ENCODE results near the gene CD2AP. TPM values are rescaled to one million over a fixed set of nuclear protein-coding genes. Genes with fewer than 3 reads are reported as not detected.
"Not testable (repeated sequence)": the region's sequence is repeated elsewhere in the genome, so short reads cannot be mapped to it uniquely, and the experiment has no call there.

CD2AP gene
- total RNA-seq, 1 donor from 2014 or later: 68.8 TPM

- H3K27me3 Mint-ChIP-seq (ENCODE audit: low read depth, unreplicated experiment): no peaks in the 10 kb centered on the region
- Histone ChIP-seq H3K27ac (ENCODE audit: low read depth, low read length) (no peak overlapping the region), H3K27me3 (ENCODE audit: insufficient read depth, low read length) (no peaks in the 10 kb centered on the region), H3K4me3 (ENCODE audit: insufficient read depth, low read depth, low read length) (no peak overlapping the region), H3K36me3 (ENCODE audit: insufficient read depth, low read length) (peaks cover 17% of the 10 kb centered on the region), H3K79me2 (ENCODE audit: insufficient read depth, low read length) (peaks cover 24% of the 10 kb centered on the region), H3K4me2 (ENCODE audit: low read length) (no peak overlapping the region), H2AFZ (ENCODE audit: low read depth, low read length) (no peak overlapping the region), H3K9ac (ENCODE audit: low read length) (no peak overlapping the region), H3K9me3 (ENCODE audit: insufficient read depth, low read depth, low read length) (no peaks in the 10 kb centered on the region), H3K4me1 (ENCODE audit: insufficient read depth, low read length) (no peaks in the 10 kb centered on the region), H4K20me1 (ENCODE audit: insufficient read depth, low read length) (peaks cover 19% of the 10 kb centered on the region)
- H3K36me3 Mint-ChIP-seq (ENCODE audit: low read depth, unreplicated experiment): peaks cover 37% of the 10 kb centered on the region
- no peak overlapping the region for H3K4me3 Mint-ChIP-seq (ENCODE audit: unreplicated experiment)
- H3K9me3 Mint-ChIP-seq (ENCODE audit: unreplicated experiment): no peaks in the 10 kb centered on the region
- no peak for FAIRE-seq
- no peak overlapping the region for H3K27ac Mint-ChIP-seq (ENCODE audit: unreplicated experiment)
- no peak for TF ChIP-seq CTCF (IDR thresholded peaks at IDR 0.05; ENCODE audit: insufficient read depth, low read depth, low read length)
- no peak for TF ChIP-seq EZH2 (IDR thresholded peaks at IDR 0.05; ENCODE audit: insufficient read depth, low read length)
- DNase-seq (ENCODE audit: low read depth): no peak
- H3K4me1 Mint-ChIP-seq (ENCODE audit: low read depth, unreplicated experiment): no peaks in the 10 kb centered on the region
Measured at GRCh38 chr6:47545223-47545622, 67.6 kb downstream of the CD2AP start.

GRCh38 chr6:47551670-47552069 lies 74.1 kb downstream of the CD2AP start:
- Histone ChIP-seq H3K27me3 (ENCODE audit: insufficient read depth, low read length) (no peaks in the 10 kb centered on the region), H3K4me1 (ENCODE audit: insufficient read depth, low read length) (no peaks in the 10 kb centered on the region), H3K4me3 (ENCODE audit: insufficient read depth, low read depth, low read length) (no peak overlapping the region), H2AFZ (ENCODE audit: low read depth, low read length) (no peak overlapping the region), H3K9me3 (ENCODE audit: insufficient read depth, low read depth, low read length) (no peaks in the 10 kb centered on the region), H3K27ac (ENCODE audit: low read depth, low read length) (no peak overlapping the region), H3K79me2 (ENCODE audit: insufficient read depth, low read length) (peaks cover 6% of the 10 kb centered on the region), H3K36me3 (ENCODE audit: insufficient read depth, low read length) (peaks cover 7% of the 10 kb centered on the region), H3K9ac (ENCODE audit: low read length) (no peak overlapping the region), H4K20me1 (ENCODE audit: insufficient read depth, low read length) (peaks cover 4% of the 10 kb centered on the region), H3K4me2 (ENCODE audit: low read length) (no peak overlapping the region)
- Mint-ChIP-seq H3K4me1 (ENCODE audit: low read depth, unreplicated experiment) (no peaks in the 10 kb centered on the region), H3K27me3 (ENCODE audit: low read depth, unreplicated experiment) (no peaks in the 10 kb centered on the region), H3K9me3 (ENCODE audit: unreplicated experiment) (no peaks in the 10 kb centered on the region), H3K4me3 (ENCODE audit: unreplicated experiment) (no peak overlapping the region), H3K27ac (ENCODE audit: unreplicated experiment) (no peak overlapping the region), H3K36me3 (ENCODE audit: low read depth, unreplicated experiment) (peaks cover 25% of the 10 kb centered on the region)
- FAIRE-seq: no peak
- no peak for DNase-seq (ENCODE audit: low read depth)
- TF ChIP-seq CTCF (IDR thresholded peaks at IDR 0.05; ENCODE audit: insufficient read depth, low read depth, low read length) (no peak), EZH2 (IDR thresholded peaks at IDR 0.05; ENCODE audit: insufficient read depth, low read length) (no peak)

GRCh38 chr6:47552319-47552718 lies 74.7 kb downstream of the CD2AP start:
- no peak overlapping the region for H2AFZ ChIP-seq (ENCODE audit: low read depth, low read length)
- no peaks in the 10 kb centered on the region for H3K27me3 ChIP-seq (ENCODE audit: insufficient read depth, low read length)
- no peak overlapping the region for H3K9ac ChIP-seq (ENCODE audit: low read length)
- no peak overlapping the region for H3K4me2 ChIP-seq (ENCODE audit: low read length)
- no peaks in the 10 kb centered on the region for H3K27me3 Mint-ChIP-seq (ENCODE audit: low read depth, unreplicated experiment)
- H3K4me3 ChIP-seq (ENCODE audit: insufficient read depth, low read depth, low read length): no peak overlapping the region
- H3K27ac Mint-ChIP-seq (ENCODE audit: unreplicated experiment): no peak overlapping the region
- H3K9me3 Mint-ChIP-seq (ENCODE audit: unreplicated experiment): peaks cover 3% of the 10 kb centered on the region
- H3K4me1 Mint-ChIP-seq (ENCODE audit: low read depth, unreplicated experiment): no peaks in the 10 kb centered on the region
- H3K9me3 ChIP-seq (ENCODE audit: insufficient read depth, low read depth, low read length): no peaks in the 10 kb centered on the region
- no peak overlapping the region for H3K27ac ChIP-seq (ENCODE audit: low read depth, low read length)
- H4K20me1 ChIP-seq (ENCODE audit: insufficient read depth, low read length): peaks cover 4% of the 10 kb centered on the region
- peaks cover 22% of the 10 kb centered on the region for H3K36me3 Mint-ChIP-seq (ENCODE audit: low read depth, unreplicated experiment)
- DNase-seq (ENCODE audit: low read depth) (no peak), FAIRE-seq (no peak)
- peaks cover 9% of the 10 kb centered on the region for H3K79me2 ChIP-seq (ENCODE audit: insufficient read depth, low read length)
- H3K4me3 Mint-ChIP-seq (ENCODE audit: unreplicated experiment): no peak overlapping the region
- TF ChIP-seq EZH2 (IDR thresholded peaks at IDR 0.05; ENCODE audit: insufficient read depth, low read length): no peak
- TF ChIP-seq CTCF (IDR thresholded peaks at IDR 0.05; ENCODE audit: insufficient read depth, low read depth, low read length): no peak
- H3K4me1 ChIP-seq (ENCODE audit: insufficient read depth, low read length): no peaks in the 10 kb centered on the region
- H3K36me3 ChIP-seq (ENCODE audit: insufficient read depth, low read length): peaks cover 3% of the 10 kb centered on the region

- not testable (repeated sequence) for H3K36me3 ChIP-seq (ENCODE audit: insufficient read depth, low read length); H3K9me3 ChIP-seq (ENCODE audit: insufficient read depth, low read depth, low read length); H3K9ac ChIP-seq (ENCODE audit: low read length); H3K27ac Mint-ChIP-seq (ENCODE audit: unreplicated experiment); H3K27me3 Mint-ChIP-seq (ENCODE audit: low read depth, unreplicated experiment); H3K27me3 ChIP-seq (ENCODE audit: insufficient read depth, low read length); H3K27ac ChIP-seq (ENCODE audit: low read depth, low read length); H2AFZ ChIP-seq (ENCODE audit: low read depth, low read length); H3K4me2 ChIP-seq (ENCODE audit: low read length); H3K4me1 ChIP-seq (ENCODE audit: insufficient read depth, low read length); H4K20me1 ChIP-seq (ENCODE audit: insufficient read depth, low read length); H3K9me3 Mint-ChIP-seq (ENCODE audit: unreplicated experiment); DNase-seq (ENCODE audit: low read depth); FAIRE-seq; H3K4me1 Mint-ChIP-seq (ENCODE audit: low read depth, unreplicated experiment); H3K4me3 ChIP-seq (ENCODE audit: insufficient read depth, low read depth, low read length); H3K4me3 Mint-ChIP-seq (ENCODE audit: unreplicated experiment)
- H3K36me3 Mint-ChIP-seq (ENCODE audit: low read depth, unreplicated experiment): peaks cover 22% of the 10 kb centered on the region
- peaks cover 17% of the 10 kb centered on the region for H3K79me2 ChIP-seq (ENCODE audit: insufficient read depth, low read length)
Measured at GRCh38 chr6:47553243-47553642, 75.7 kb downstream of the CD2AP start.
